Suppressor macrophage (primary cell): ENCODE measurements around the gene CGB5.

Experiments
- DNase-seq, 4 experiments: peaks; one replicate each; pipeline ENCODE4 v3.0.0-alpha.2; 2020 to 2022

The CGB5 gene

DNA sequence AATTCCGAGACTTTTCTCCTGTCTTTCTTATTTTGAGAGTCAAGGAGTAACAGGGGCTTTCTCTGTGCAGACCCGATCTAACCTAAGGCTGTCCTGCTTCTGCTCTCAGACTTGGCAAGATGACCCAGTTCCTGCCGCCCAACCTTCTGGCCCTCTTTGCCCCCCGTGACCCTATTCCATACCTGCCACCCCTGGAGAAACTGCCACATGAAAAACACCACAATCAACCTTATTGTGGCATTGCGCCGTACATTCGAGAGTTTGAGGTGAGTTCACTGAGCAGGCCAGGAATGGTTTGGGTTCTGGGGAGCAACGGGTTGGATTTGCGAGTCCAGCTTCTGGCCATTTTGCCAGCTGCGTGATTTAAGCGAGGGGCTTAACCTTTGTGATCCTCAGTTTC is 42.6 kb downstream of the CGB5 start:
- DNase-seq: no peak

DNA sequence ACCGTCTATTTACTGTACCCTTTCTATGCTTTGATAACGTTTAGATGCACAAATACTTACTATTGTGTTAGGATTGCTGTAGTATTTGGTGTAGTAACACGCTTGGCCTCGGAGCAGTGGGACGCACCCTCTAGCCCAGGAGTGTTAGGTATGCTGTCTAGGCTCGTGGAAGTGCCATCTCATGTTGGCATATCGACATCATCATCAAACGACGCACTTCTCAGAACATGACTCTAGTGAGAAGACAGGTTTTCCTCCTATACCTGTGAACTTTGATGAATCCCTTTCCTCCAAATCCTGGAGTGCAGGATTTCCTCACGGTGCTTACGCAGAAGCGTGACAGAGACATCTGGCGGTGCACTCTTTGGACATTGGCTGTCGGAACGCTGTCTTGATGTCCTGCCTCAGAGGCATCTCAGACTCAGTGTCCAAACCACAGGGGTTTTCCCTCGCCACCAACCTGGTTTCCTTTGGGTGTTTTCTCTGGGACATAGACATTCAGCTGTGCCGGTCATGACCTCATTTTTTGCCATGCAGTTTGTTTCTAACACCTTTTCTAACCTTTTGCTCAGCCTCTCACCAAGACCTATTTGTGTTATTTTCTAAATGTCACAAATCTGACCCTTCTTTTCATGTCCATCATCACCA is 47.9 kb downstream of the CGB5 start:
- no peak for DNase-seq

DNA sequence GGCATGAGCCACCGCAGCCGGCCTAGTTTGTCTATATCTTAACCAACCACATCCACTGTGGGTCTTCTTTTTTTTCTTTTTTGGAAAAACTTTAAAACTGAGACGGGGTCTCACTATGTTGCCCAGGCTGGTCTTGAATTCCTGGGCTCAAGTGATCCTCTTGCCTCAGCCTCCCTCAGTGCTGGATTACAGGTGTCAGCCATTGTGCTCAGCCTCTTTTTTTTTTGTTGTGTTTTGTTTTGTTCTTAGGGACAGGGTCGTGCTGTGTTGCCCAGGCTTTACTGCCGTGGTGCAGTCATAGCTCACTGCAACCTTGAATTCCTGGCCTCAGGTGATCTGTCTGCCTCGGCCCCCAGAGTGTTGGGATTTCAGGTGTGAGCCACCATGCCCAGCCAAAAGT is 49.0 kb downstream of the CGB5 start:
- DNase-seq: no peak
